ENCODE measurements around the gene SDHAF3. TPM values are rescaled to one million over a fixed set of nuclear protein-coding genes. Genes with fewer than 3 reads are reported as not detected.
"Not testable (repeated sequence)": the region's sequence is repeated elsewhere in the genome, so short reads cannot be mapped to it uniquely, and the experiment has no call there.

SDHAF3 gene
- 7.2 TPM for total RNA-seq

DNA sequence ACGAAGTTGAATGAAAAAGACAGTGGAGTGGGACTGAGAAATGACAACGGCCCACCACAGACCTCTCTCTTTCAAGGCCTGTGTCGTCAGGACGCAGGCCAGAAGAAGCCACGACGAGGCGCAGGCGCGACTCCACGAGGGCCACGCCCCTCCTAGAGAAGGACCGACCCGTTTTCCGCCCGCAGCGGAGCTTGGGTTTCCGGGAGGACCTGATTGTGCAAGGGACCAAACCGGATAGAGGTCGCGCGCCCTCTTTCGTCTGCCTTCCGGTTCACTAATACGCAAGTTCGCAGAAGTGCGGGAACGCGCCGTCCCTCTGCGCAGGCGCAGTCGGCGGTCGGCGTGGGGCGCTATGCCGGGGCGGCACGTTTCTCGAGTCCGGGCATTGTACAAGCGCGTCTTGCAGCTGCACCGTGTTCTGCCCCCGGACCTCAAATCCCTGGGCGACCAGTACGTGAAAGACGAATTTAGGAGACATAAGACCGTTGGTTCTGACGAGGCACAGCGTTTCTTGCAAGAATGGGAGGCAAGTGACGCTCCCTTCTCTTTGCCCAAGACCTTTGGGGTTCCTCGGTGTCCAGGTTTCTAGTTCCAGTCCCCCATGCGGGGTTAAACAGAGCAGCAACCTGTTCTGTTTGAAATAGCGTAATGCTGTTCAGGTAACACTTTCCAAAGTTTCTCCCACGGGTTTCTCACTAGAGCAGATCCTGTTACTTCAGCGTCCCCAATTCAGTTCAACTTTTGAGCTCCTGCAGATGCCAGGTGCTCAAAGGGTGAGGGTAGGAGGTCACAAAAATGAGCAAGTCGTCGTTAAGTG is at the start of gene SDHAF3:
Gene SDHAF3 (plus strand): TSS at position 327 of the 817 bp plus-strand sequence. CDS start 26 bp downstream, at position 353.
- DNase-seq = peak; percentile 99

DNA sequence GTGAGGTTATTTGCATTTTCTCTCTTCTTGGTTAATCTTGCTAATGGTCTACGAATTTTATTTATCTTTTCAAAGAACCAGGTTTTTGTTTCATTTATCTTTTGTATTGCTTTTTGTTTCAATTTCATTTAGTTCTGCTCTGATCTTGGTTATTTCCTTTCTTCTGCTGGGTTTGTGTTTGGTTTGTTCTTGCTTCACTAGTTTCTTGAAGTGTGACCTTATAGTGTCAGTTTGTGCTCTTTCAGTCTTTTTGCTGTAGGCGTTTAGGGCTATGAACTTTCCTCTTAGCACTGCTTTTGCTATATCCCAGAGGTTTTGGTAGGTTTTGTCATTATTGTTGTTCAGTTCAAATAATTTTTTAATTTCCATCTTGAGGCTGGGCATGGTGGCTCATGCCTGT is 45.5 kb upstream of the SDHAF3 start:
- DNase-seq = not testable (repeated sequence)

DNA sequence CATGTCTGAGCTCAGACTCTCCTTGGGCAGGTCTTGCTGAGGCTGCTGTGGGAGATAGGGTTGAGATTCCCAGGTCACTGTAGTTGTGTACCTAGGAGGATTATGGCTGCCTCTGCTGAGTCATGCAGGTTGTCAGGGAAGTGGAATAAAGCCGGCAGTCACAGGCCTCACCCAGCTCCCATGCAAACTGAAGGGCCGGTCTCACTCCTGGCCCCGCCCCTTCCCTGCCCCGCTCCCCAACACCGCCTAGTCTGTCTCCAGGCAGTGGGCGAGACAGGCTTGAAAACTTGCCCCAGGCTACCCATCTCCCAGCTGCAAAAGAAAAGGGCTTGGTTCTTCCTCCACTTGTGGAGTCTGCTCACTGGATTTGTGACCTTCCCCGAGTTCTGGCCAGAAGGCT is 41.6 kb upstream of the SDHAF3 start:
- DNase-seq = no peak

DNA sequence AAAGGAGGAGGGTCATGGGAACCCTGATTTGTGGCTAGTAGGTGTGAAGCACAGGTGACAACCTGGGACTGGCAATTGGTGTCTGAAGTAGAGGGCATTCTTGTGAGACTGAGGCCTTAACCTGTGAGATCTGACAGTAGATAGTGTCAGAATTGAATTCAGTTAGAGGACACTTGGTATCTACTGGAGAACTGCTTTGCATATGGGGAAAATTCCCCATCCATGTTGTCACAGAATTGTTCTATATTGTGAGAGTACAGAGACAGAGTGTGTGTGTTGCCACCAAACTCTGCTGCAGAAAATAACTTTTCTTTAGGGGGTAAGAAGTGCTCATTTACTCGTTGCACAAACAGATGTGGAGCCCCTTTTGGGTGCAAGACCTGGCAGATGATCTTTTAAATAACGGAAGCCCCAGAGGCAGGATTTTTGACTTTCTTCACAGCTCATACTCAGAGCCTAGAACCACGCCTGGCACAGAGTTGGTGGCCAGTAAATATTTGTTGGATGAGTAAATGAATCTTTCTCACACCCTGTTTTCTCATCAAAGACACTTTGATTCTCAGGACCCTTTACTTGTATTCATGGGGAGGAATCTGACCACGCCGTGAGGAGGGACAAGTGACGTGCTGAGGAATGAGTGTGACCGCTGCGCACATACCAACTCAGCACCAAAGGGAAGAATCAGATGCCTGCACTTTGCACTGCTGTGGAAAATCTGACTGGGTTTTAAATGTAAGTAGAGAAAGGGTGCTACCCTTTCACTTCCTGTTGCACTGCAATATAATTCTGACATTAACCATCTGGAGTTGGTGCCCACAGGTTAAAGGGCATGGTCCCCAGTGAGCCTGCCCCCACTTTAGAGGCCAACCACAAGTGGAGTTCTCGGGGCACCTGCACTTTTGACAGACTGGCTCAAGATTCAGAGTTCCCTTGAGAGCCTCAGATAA is 39.2 kb upstream of the SDHAF3 start:
- DNase-seq = no peak

DNA sequence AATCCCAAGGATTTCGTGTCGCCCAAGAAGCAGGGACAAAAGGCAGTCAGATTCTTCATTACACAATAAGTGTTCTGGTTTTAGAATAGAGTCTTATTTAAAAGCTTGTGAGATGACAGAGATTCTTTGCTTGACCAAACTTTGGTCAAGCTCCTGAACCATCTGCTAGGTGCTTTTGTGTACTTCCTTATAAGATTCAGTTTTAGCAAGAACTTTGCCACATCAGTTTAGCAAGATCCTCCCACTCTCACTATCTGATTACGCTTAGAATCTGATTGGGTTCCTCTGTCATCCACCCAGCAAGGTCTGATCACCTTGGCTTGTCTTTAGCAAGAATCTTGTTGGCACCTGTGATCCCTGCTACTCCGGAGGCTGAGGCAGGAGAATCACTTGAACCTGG is 38.2 kb upstream of the SDHAF3 start:
- DNase-seq = no peak

DNA sequence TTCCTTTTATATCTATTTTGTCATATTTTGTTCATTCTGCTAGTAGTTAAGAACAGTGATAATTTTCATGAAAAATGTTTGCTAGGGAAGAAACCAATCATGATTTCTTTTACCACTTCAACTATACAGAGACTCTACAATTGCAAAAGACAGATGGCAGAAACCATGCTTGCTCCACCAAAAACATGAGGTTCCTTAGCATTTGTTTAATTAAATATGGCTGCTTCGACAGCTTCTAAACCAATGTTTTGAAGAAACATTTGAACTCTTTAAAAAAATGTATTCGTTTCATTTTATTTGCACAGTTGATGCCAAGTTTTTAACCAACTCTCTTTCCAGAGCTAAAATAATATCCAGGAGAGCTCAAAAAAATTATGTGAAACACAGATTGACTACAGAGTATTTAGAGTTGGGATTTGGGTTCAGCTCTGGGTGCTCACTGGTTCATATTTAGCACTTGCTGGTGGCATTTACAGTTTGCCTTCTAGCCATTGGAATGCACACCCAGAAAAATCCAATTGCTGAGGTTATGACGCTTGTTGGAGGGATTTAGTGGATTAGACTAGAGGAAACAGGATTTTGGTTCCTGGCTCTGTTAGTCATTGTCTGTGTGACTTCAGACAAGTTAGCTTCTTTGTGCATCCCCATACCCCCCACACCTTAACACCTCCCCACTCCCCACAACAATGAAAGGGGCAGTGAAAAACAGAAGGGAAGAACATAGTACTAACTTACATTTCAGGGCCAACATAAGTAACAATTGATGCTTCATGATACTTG is 35.8 kb upstream of the SDHAF3 start:
- DNase-seq = no peak

DNA sequence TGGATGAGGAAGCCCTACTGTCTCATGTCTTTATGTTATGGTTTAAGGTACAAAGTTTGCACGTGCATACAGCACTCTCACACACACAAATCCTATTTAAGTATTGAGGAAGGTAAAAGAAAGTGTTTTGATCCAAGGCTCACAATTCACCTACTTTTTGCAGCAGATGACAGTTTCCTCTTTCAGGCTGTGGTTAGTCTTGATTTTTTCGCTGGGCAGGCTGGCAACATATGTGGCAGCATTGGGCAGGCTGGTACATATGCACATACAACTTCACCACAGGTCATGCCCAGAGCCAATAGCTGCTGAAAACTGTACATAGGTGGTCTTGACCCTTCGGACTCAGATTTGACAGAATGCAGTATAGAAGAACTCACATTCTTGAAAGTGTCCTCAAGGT is 29.1 kb upstream of the SDHAF3 start:
- no peak for DNase-seq

DNA sequence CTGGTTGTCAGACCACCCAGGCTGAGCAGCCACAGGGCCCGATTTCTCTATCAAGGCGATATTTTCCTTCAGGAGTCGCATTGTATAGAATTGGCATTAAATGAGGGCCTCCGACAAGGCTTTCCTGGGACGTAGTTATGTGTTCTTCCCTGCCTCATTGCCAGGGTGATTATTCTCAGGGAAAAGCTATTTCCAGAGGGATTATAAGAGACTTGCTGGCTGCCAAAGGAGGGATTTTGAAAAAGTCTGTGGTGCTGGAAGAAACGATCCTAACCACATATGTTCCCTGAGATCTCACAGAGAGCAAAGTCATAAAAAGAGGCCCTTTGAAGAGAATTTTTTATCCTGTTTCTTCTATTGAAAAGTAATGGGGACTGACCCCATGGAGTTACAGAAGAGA is 27.7 kb upstream of the SDHAF3 start:
- no peak for DNase-seq

DNA sequence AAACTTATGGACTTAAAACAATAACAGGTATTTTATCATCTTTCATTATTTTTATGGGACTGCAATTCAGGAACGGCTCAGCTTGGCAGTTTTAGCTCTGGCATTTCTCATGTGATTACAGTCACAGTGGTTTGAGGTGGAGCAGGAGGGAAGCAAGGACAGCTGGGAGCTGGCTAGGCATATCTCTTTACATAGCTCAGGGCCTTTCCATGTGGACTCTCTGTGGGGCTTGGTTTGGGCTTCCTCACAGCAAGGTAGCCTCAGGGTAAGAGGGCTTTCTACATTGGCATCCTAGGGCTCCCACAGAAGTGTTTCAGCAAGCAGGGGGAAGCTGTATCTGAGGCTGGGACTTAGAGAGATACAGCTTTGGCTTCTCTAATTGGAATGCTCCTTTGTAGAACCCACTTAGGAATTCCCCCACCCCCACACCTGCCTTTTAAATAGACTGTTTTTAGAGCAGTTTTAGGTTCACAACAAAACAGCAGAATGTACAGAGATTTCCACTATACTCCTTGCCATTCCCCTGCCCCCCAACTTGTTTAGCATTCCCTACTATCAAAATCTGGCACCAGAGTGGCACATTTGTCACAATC is 26.6 kb upstream of the SDHAF3 start:
- no peak for DNase-seq

DNA sequence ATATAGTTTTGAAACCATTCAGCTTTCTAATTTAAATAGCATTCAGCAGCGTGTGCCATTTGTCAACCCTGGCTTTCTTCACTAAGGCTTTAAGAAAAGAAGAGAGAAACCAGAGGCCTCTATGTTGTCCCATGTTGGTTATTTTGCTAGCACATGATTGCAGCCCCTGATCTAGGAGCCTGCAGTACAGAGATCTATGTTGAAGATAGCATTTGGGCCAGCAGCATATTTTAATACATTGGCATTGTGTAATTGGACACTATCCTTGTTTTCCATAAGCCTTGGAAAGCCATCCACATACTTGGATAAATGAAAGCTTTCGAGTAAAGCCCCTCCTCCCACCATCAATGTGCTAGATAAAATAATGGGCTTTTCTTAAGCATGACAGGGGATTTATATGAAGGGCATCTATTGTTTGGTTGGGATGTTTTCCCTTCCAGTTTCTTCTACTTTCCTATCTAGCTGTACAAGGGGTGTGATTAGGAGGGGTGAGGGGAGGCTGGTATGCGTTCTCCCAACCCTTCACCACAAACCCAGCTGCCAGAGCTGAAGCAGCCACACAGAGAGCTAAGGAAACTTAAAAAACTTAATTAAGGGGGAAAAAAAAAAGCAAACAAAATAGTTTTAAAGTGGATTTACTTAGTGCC is 23.1 kb upstream of the SDHAF3 start:
- DNase-seq = no peak

DNA sequence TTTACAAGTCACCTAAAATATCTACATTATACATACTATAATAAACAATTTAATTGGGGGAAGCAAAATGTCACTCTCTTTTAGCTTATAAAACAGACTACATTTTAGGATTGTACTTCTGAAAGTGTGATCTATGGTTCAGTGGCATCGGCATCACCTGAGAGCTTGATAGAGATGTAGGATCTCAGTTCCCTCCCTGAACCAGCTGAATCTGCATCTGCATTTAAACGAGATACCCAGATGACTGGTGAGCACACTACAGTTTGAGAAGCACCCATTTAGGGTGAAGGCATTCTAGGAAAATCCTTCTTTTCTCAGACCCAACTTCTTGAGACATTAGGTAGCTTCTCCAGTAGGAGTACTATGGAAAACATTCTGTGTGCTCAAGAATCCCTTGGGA is 21.5 kb upstream of the SDHAF3 start:
- no peak for DNase-seq

DNA sequence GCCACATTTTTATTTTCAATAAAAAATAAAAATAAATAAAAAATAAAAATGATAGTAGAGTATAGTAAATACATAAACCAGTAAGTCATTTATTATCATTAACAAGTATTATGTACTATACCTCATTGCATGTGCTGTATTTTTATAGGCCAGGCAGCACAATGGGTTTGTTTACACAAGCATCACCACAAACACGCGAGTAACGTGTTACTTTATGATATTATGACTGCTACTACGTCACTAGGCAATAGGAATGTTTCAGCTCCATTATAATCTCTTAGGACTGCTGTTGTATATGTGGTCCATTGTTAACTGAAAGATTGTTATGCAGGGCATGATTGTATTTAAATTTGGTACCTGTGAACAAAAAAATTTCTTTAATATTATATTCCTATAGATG is 20.8 kb upstream of the SDHAF3 start:
- no peak for DNase-seq

DNA sequence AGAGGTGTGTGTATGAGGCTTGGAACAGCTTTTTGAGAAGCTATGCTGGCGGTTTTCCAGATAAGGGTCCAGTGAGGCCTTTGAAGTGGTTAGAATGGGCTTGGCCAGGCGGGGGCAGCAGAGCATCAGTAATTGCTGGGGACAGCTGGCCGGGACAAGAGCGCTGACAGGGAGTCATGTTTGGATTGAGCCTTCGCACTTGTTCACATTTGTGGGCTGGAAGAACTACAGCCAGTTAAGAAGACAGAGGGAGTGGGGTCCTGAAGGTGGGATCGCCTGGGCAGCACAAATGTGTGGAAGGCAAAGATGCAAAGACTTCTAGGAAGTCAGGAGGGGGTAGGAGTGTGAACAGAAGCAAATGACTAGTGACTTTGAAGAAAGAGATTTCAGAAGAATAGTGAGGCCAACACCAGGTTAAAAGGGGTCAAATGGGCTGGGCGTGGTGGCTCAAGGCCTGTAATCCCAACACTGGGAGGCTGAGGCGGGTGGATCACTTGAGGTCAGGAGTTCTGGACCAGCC is 12.7 kb upstream of the SDHAF3 start:
- peak; percentile 91 for DNase-seq

DNA sequence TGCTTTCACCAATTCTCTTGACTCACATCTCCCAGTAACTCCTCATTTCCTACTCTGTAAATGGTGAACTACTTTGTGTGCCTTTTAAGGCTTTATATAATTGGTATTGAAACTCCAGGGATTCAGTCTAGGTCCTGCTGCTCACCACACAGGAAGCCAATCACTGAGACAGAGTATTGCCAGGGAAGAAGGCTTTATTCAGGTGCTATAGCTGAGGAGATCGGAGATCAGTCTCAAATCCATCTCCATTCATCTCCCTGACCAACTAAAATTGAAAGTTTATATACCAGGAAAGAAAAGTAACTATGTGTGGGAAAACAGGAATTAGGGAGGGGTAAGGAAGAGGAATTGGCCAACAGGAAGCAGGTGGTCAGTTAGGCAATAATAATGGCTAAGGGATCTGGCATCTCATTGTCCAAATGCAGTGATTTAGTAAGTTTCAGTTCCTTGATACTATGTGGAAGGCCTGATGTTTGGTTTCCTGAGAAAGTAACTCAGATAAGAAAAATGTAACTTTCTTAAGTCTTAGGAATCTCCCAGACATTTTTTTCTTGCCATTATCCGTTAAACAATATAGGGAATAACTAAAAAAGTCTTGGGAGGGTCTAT is 10.2 kb upstream of the SDHAF3 start:
- DNase-seq = no peak

DNA sequence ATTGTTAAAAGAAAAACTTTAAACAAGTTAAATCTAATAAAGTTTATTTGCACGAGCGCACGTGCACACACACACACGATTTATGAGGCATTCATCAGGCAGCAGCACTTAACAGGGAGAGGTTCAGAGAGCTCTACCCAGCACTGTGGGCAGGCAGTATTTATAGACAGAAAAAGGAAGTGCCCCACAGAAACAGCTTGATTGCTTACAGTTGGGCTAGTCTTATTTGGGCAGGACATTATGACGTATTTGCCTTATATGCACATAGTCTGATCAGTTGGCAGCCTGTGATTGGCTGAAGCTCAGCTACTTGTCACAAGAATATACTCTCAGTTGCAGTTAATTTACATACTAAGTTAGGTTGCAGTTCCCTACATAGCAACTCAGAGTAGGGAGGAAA is 1.2 kb upstream of the SDHAF3 start:
- no peak for DNase-seq

DNA sequence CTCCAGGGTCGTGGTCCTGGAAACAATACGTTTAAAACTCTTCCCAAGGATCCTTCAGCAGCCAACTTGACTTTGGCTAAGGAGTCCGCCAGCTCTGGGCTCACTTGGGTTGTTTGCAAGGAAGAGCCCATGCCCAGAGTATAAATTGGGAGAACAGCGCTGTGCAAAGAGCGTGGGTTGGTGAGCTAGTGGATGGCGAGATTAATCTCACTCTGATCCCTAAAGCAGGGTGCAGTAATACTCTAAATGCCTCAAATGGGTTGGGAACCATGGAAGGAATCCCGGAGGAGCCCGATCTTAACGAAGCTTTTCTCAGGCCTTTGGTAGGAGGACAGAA is 495 bp upstream of the SDHAF3 start:
- DNase-seq = no peak

DNA sequence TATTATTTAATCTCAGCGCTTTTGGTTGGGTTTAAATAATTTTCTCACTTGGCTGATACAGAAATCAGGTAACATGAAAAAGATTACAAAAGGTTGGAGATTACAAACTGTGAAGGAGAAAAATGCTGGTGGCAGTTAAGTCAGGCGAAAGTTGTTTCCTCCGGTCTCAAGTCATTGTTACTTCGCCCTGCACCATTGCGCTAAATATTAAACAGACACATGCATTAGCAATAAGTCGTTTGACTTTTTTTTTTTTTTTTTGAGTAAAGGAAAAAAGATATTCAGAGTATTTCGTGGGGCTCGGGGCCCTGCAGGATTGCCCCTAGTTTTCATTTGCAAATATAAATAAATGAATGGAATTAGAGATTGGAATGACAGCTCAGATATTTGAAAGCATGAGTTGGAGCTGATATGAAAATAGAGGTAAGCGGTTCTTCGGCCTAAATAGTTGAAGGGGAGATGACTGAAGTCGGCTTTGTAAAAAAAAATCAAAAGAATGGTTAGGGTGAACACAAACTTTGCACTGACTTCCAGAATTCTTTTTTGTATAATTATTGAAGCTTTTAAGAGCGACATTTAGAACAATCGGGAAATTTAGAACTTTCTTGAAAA is 914 bp downstream of the SDHAF3 start:
- DNase-seq = peak; percentile 27

DNA sequence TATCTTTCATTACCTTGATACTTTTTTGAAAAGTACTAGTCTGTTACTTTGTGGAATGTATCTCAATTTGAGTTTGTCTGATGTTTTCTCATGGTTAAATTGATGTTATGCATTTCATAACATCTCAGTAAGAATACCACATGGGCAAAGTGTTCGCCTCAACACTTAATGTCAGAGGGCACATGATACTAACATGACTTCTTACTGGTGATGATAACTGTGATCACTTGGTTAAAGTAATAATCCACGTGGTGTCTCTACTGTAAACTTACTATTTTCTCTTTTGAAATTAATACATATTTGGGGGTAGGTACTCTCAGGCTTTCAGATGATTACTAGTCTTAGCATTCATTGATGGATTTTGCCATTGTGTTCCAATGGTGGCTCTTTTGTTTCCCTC is 2.2 kb downstream of the SDHAF3 start:
- no peak for DNase-seq

DNA sequence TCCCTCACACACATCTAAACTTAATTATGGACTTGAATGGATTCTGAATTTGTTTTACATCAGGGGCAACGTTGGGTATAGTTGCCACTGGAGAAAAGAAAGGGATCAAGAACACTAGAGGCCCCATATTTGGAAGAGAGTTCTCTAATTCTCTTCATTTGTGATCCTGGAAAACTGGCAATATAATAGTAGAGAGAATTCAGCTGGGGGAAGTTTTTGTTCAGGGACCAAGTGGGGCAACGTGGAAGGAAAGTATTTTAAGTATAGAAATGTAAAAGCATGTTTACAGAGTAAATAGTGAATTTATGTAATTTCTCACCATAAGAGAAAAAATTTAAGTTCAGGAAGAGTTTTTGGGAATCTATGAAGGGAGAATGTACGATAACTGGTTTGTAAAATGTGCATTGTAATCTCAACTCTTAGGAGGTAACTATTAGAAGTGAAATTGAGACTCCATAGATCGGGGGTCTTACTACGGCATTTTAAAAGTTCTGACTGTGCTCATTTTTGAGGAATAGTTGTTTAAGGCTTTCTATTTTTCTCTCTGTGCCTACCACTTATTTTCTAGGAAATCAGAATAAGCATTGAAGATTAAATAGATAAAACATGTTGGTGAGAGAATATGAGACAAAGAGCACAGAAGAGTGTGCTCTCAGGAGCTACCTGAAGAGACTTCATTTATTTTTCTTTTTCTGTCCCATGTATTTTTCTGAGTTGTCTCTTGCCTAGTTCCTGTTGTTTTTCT is 3.4 kb downstream of the SDHAF3 start:
- no peak for DNase-seq

DNA sequence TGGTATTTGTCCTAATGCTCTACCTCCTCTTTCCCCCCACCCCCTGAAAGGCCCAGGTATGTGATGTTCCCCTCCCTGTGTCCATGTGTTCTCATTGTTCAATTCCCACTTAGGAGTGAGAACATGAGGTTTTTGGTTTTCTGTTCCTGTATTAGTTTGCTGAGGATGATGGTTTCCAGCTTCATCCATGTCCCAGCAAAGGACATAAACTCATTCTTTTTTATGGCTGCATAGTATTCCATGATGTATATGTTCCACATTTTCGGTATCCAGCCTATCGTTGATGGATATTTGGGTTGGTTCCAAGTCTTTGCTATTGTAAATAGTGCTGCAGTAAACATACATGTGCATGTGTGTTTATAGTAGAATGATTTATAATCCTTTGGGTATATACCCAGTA is 5.6 kb downstream of the SDHAF3 start:
- not testable (repeated sequence) for DNase-seq
